SK-N-SH (cell line): ENCODE data around the gene KRT35. TPM values are rescaled to one million over a fixed set of nuclear protein-coding genes. Genes with fewer than 3 reads are reported as not detected.
A peak's percentile ranks its signal among the peaks of the same experiment; 100 is the strongest.

Experiments used
- CTCF ChIA-PET: fragments of 300-600, 350-600 bp; formaldehyde crosslinking; extraction: SDS; loops from one replicate; lab custom pipeline; 2021; lab: Yijun Ruan, JAX
- POLR2A ChIA-PET: fragments of 350-600 bp; sonication (Branson Sonifier 250); formaldehyde crosslinking; extraction: SDS; loops from one replicate; lab custom pipeline; 2020; ENCODE audit warnings: antibody characterized with exemption, inconsistent platforms; lab: Yijun Ruan, JAX
- DNase-seq: peaks from one replicate; pipeline ENCODE4 v3.0.0; 2012
- H2AFZ ChIP-seq: fragments of 200-600 bp; sonication (generic); 2 replicates; pipeline ENCODE4 v1.8.1; 2016; ENCODE audit warnings: antibody characterized with exemption, mild to moderate bottlenecking, low read depth
- H3F3A ChIP-seq: fragments of 200-600 bp; sonication (generic); replicated peaks from 2 replicates; pipeline ENCODE3; 2016; ENCODE audit warnings: antibody characterized with exemption, mild to moderate bottlenecking; ENCODE audit not compliant: insufficient read depth
- H3K27ac ChIP-seq, 2 experiments: fragments of 200-500 bp in 1 of 2; fragments of 200-600 bp in 1 of 2; sonication (Bioruptor generic) in 1 of 2; sonication (generic), shearing (Covaris generic) in 1 of 2; 2 replicates each; pipeline versions ENCODE4 v1.5.1 to v1.6.1; 2014 to 2016; ENCODE audit warnings: low read depth in 2 of 2, inconsistent platforms in 1 of 2, low read length in 1 of 2, mild to moderate bottlenecking in 1 of 2, mixed read lengths in 1 of 2
- H3K27me3 ChIP-seq: fragments of 200-600 bp; sonication (generic), shearing (Covaris generic); 2 replicates; pipeline ENCODE4 v1.6.1; 2016; ENCODE audit warnings: mixed run types; ENCODE audit not compliant: insufficient read depth
- H3K36me3 ChIP-seq, 2 experiments: fragments of 200-500 bp in 1 of 2; fragments of 200-600 bp in 1 of 2; sonication (Bioruptor generic) in 1 of 2; sonication (generic) in 1 of 2; replicated peaks in 1 of 2; 2 replicates each; pipeline versions ENCODE3 to v1.5.1; 2014 to 2016; ENCODE audit warnings: low read length in 1 of 2, mild to moderate bottlenecking in 1 of 2; ENCODE audit not compliant: insufficient read depth in 2 of 2, control insufficient read depth in 1 of 2
- H3K4me1 ChIP-seq, 2 experiments: fragments of 200-500 bp in 1 of 2; fragments of 200-600 bp in 1 of 2; sonication (Bioruptor generic) in 1 of 2; sonication (generic), shearing (Covaris generic) in 1 of 2; 2 replicates each; pipeline versions ENCODE4 v1.5.1 to v1.6.1; 2014 to 2016; ENCODE audit warnings: low read depth in 1 of 2, low read length in 1 of 2, mixed run types in 1 of 2; ENCODE audit not compliant: insufficient read depth in 2 of 2, control insufficient read depth in 1 of 2
- H3K4me2 ChIP-seq: fragments of 200-600 bp; sonication (generic), shearing (Covaris generic); 2 replicates; pipeline ENCODE4 v1.6.1; 2017; ENCODE audit warnings: mixed run types
- H3K4me3 ChIP-seq, 2 experiments: fragments of 200-500 bp in 1 of 2; fragments of 200-600 bp in 1 of 2; sonication (Bioruptor generic) in 1 of 2; sonication (generic), shearing (Covaris generic) in 1 of 2; 2 replicates each; pipeline versions ENCODE4 v1.5.1 to v1.8.1; 2014 to 2016; ENCODE audit warnings: low read depth in 2 of 2, inconsistent platforms in 1 of 2, low read length in 1 of 2, mild to moderate bottlenecking in 1 of 2, mixed read lengths in 1 of 2, moderate library complexity in 1 of 2
- H3K79me2 ChIP-seq: fragments of 200-600 bp; sonication (generic); 2 replicates; pipeline ENCODE4 v1.8.1; 2017; ENCODE audit warnings: mild to moderate bottlenecking; ENCODE audit not compliant: insufficient read depth
- H3K9ac ChIP-seq: fragments of 200-600 bp; sonication (generic); 2 replicates; pipeline ENCODE4 v1.6.1; 2017; ENCODE audit warnings: mixed run types
- H3K9me2 ChIP-seq: fragments of 200-600 bp; sonication (generic); 2 replicates; pipeline ENCODE4 v1.6.1; 2017; ENCODE audit warnings: mixed run types
- H3K9me3 ChIP-seq: fragments of 200-600 bp; sonication (generic); 2 replicates; pipeline ENCODE4 v1.6.1; 2017; ENCODE audit warnings: mixed run types, mild to moderate bottlenecking, moderate library complexity
- H4K20me1 ChIP-seq: fragments of 200-600 bp; sonication (generic); 2 replicates; pipeline ENCODE4 v1.6.1; 2017; ENCODE audit warnings: mild to moderate bottlenecking, mixed run types; ENCODE audit not compliant: insufficient read depth
- CHD2 ChIP-seq: fragments of 150-350 bp; IDR thresholded peaks from 2 replicates; pipeline ENCODE4 v1.6.1; 2018; ENCODE audit warnings: low read length; ENCODE audit not compliant: partially characterized antibody
- FOSL2 ChIP-seq: IDR thresholded peaks from 2 replicates; pipeline ENCODE4 v1.4.0; 2012; ENCODE audit warnings: low read depth, mild to moderate bottlenecking, moderate library complexity, borderline replicate concordance
- JUND ChIP-seq: IDR thresholded peaks from 2 replicates; pipeline ENCODE4 v1.4.0; 2012
- PBX3 ChIP-seq: IDR thresholded peaks from 2 replicates; pipeline ENCODE4; 2012
- POLR2AphosphoS5 ChIP-seq: IDR thresholded peaks from 2 replicates; pipeline ENCODE4 v1.6.1; 2012; ENCODE audit warnings: low read depth, low read length
- REST ChIP-seq: IDR thresholded peaks from 2 replicates; pipeline ENCODE4 v1.6.1; 2012; ENCODE audit warnings: mild to moderate bottlenecking, low read depth, low read length, moderate library complexity
- SMC3 ChIP-seq: IDR thresholded peaks from 2 replicates; pipeline ENCODE4 v1.6.1; 2012; ENCODE audit warnings: low read depth, low read length, improper control_type of control experiment
- TEAD4 ChIP-seq: IDR thresholded peaks from 2 replicates; pipeline ENCODE4 v1.4.0; 2012; ENCODE audit warnings: mild to moderate bottlenecking, borderline replicate concordance; ENCODE audit not compliant: insufficient read depth
- WGBS: methylation state at CpG from one replicate; pipeline ENCODE4 v1.1.6; 2017; ENCODE audit warnings: low lambda C conversion rate; 5-methylcytosine and 5-hydroxymethylcytosine counted together
- polyA plus RNA-seq, 3 experiments: library from polyadenylated mRNA; depleted of rRNA; stranded (reverse); fragments of >200 nt; gene quantifications; 2 replicates each; pipeline ENCODE4 v1.2.3, GENCODE V29; 2012

The KRT35 gene
- polyA plus RNA-seq, 1 of the 3 experiments (the other 2 are of a cell fraction): not detected

GRCh38 chr17:41464173-41464572 lies 16.8 kb downstream of the KRT35 start:
- H3K9ac ChIP-seq: no peak overlapping the region
- H3F3A ChIP-seq: no peaks in the 10 kb centered on the region
- no peak overlapping the region for H3K4me3 ChIP-seq
- ChIA-PET POLR2A (no interaction called here), CTCF (interaction anchor here (1.2 to 1.9 kb wide), 3 partner anchors 84 to 185 kb away, joined by 3 to 7 read pairs (median 5); no protein-coding TSS in a partner anchor)
- H3K79me2 ChIP-seq: no peaks in the 10 kb centered on the region
- no peaks in the 10 kb centered on the region for H4K20me1 ChIP-seq
- H3K9me2 ChIP-seq: no peaks in the 10 kb centered on the region
- DNase-seq: no peak
- H3K27me3 ChIP-seq: no peaks in the 10 kb centered on the region
- peak; percentile 43; the same call in 1 of the 2 replicates for TF ChIP-seq REST
- TF ChIP-seq CHD2: no peak
- no peaks in the 10 kb centered on the region for H3K36me3 ChIP-seq
- H3K27ac ChIP-seq: no peak overlapping the region
- 80% methylated on average over 10 of the region's 11 CpGs for WGBS
- H2AFZ ChIP-seq: no peak overlapping the region
- peaks cover 11 to 17% of the 10 kb centered on the region in 2 experiments; a peak in 2 of 4 replicates for H3K4me1 ChIP-seq
- H3K4me2 ChIP-seq: no peak overlapping the region
- H3K9me3 ChIP-seq: no peaks in the 10 kb centered on the region

- no peaks in the 10 kb centered on the region for H3K27me3 ChIP-seq
- POLR2A ChIA-PET: no interaction called here
- H2AFZ ChIP-seq: no peak overlapping the region
- CTCF ChIA-PET: interaction anchor here (1.2 to 1.9 kb wide), 3 partner anchors 85 to 185 kb away, joined by 3 to 7 read pairs (median 5); no protein-coding TSS in a partner anchor
- peaks cover 11 to 17% of the 10 kb centered on the region in 2 experiments; a peak in 2 of 4 replicates for H3K4me1 ChIP-seq
- no peaks in the 10 kb centered on the region for H3K79me2 ChIP-seq
- TF ChIP-seq TEAD4: no peak
- no peak for TF ChIP-seq POLR2AphosphoS5
- no peak for TF ChIP-seq FOSL2
- TF ChIP-seq SMC3: no peak
- TF ChIP-seq JUND: no peak
- no peak overlapping the region for H3K4me3 ChIP-seq
- 71% methylated on average over 2 of the region's 8 CpGs for WGBS
- no peaks in the 10 kb centered on the region for H3K9me2 ChIP-seq
- DNase-seq: no peak
- H3K9me3 ChIP-seq: no peaks in the 10 kb centered on the region
- no peak overlapping the region for H3K9ac ChIP-seq
- no peaks in the 10 kb centered on the region for H3F3A ChIP-seq
- no peak overlapping the region for H3K27ac ChIP-seq
- H3K36me3 ChIP-seq: no peaks in the 10 kb centered on the region
- H4K20me1 ChIP-seq: no peaks in the 10 kb centered on the region
- H3K4me2 ChIP-seq: no peak overlapping the region
Measured at GRCh38 chr17:41463746-41464145, 17.2 kb downstream of the KRT35 start.

- DNase-seq: no peak
- 81% methylated on average over 14 of the region's 15 CpGs for WGBS
Measured at GRCh38 chr17:41462705-41463104, 18.2 kb downstream of the KRT35 start.

More at GRCh38 chr17:41462705-41463104, 18.2 kb downstream of the KRT35 start:
- TF ChIP-seq PBX3 (no peak), FOSL2 (no peak)
- H3K9me3 ChIP-seq: no peaks in the 10 kb centered on the region
- no peak overlapping the region for H2AFZ ChIP-seq
- H3K79me2 ChIP-seq: no peaks in the 10 kb centered on the region
- no peaks in the 10 kb centered on the region for H4K20me1 ChIP-seq
- H3K36me3 ChIP-seq: no peaks in the 10 kb centered on the region
- no peak overlapping the region for H3K4me2 ChIP-seq
- H3K4me1 ChIP-seq: peaks cover 11 to 17% of the 10 kb centered on the region in 2 experiments; a peak in 2 of 4 replicates
- no peak overlapping the region for H3K4me3 ChIP-seq
- no peak overlapping the region for H3K27ac ChIP-seq
- no peaks in the 10 kb centered on the region for H3K9me2 ChIP-seq
- H3K27me3 ChIP-seq: no peaks in the 10 kb centered on the region
- POLR2A ChIA-PET: no interaction called here
- no peaks in the 10 kb centered on the region for H3F3A ChIP-seq
- no peak overlapping the region for H3K9ac ChIP-seq
- CTCF ChIA-PET: interaction anchor here (1.9 kb wide), 1 partner anchor 186 kb away, joined by 5 read pairs; no protein-coding TSS in a partner anchor
